Immature natural killer cell (primary cell): ENCODE measurements around the gene MFRP. TPM values are rescaled to one million over a fixed set of nuclear protein-coding genes. Genes with fewer than 3 reads are reported as not detected.

Experiments
- DNase-seq, 3 donors: peaks; one replicate each; pipeline ENCODE4 v3.0.0; 2022; ENCODE audit warnings: mixed read lengths in 1 of 3
- H3K27ac Mint-ChIP-seq, 6 donors: one replicate each; pipeline ENCODE4 v1.8.0; 2020; ENCODE audit warnings: mixed read lengths in 6 of 6, mild to moderate bottlenecking in 5 of 6, inconsistent platforms in 4 of 6, moderate library complexity in 3 of 6
- H3K27me3 Mint-ChIP-seq, 3 donors: one replicate each; pipeline ENCODE4 v1.8.0; 2020 to 2021; ENCODE audit warnings: low read depth in 3 of 3, mild to moderate bottlenecking in 3 of 3, mixed read lengths in 3 of 3, moderate library complexity in 3 of 3, inconsistent platforms in 1 of 3
- H3K36me3 Mint-ChIP-seq, 3 donors: one replicate each; pipeline ENCODE4 v1.8.0; 2020; ENCODE audit warnings: mixed read lengths in 3 of 3, inconsistent platforms in 2 of 3, mild to moderate bottlenecking in 2 of 3
- H3K4me1 Mint-ChIP-seq, 2 donors: one replicate each; pipeline ENCODE4 v1.8.0; 2020; ENCODE audit warnings: inconsistent platforms in 2 of 2, mild to moderate bottlenecking in 2 of 2, mixed read lengths in 2 of 2, moderate library complexity in 1 of 2
- H3K4me3 Mint-ChIP-seq, 5 donors: one replicate each; pipeline ENCODE4 v1.8.0; 2020; ENCODE audit warnings: mild to moderate bottlenecking in 5 of 5, mixed read lengths in 5 of 5, inconsistent platforms in 3 of 5, moderate library complexity in 3 of 5
- H3K9me3 Mint-ChIP-seq, 6 donors: one replicate each; pipeline ENCODE4 v1.8.0; 2020; ENCODE audit warnings: mild to moderate bottlenecking in 6 of 6, mixed read lengths in 6 of 6, inconsistent platforms in 4 of 6, moderate library complexity in 3 of 6
- polyA plus RNA-seq, 3 donors: library from polyadenylated mRNA; unstranded; fragments of 300-500 nt; fragmentation: Illumina TruSeq; gene quantifications; one replicate each; pipeline ENCODE4 v1.2.3, GENCODE V29; 2021

The MFRP gene
- polyA plus RNA-seq, 3 donors from 2014 or later, result not detected

DNA sequence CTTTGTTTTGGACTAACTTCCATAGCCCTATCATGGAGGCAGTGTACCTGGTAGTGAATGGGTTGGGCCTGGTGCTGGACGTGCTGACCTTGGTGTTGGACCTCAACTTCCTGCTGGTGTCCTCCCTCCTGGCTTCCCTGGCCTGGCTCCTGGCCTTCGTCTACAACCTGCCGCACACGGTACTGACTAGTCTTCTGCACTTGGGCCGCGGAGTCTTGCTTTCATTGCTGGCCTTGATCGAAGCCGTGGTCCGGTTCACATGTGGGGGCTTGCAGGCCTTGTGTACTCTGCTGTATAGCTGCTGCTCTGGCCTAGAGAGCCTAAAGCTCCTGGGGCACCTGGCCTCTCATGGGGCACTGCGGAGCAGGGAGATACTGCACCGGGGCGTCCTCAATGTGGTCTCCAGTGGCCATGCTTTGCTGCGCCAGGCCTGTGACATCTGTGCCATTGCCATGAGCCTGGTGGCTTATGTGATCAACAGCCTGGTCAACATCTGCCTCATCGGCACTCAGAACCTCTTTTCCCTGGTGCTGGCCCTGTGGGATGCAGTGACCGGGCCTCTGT, 11.3 kb downstream of the MFRP start:
- Mint-ChIP-seq H3K27me3 (peaks cover 7 to 17% (median 11%) of the 10 kb centered on the region in 3 donors), H3K36me3 (peaks cover 0 to 5% (median 0%) of the 10 kb centered on the region in 3 donors), H3K27ac (peak overlapping the region; percentile 93 to 99 (median 97)), H3K4me1 (peaks cover 30 to 34% of the 10 kb centered on the region in 2 donors), H3K9me3 (no peaks in the 10 kb centered on the region), H3K4me3 (peak overlapping the region; percentile 94 to 100 (median 95))
- no peak for DNase-seq

DNA sequence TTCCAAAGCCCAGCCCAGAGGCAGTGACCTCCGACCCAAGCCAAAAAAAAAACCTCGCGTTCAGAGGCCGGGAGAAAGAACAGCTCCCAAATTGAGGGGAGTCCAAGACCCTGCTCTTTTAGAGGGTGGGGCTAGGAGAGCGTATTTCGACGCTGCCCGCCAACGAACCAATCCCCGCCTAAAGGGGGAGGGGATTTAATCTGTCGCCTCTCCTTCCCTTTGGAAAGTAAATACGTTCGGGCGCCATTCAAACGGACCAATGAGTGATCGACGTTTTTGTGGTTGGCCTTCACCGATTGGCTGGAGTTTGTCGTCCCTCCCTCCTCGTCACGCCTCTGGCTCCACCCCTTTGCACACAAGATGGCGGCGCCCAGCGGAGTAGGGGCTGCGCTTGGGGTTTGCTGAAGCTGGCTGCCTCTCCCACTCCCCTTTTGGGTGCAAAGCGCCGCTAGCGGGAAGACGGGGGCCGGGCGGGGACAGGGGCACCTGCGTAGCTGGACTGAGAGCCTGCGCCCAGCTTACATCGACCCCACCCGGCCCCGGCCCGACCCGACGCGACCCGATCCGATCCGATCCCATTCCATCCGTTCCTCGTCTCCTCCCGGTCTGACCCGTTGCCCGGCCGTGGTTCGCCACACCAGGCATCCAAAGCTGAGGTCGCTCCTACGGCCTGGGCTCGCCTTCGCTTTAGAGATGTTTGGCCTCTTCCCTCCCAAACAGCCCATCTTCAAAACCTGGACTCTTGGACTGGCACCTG, 12.2 kb downstream of the MFRP start, which contains the start of gene RNF26:
Gene RNF26 (plus strand): TSS at position 354 of the 757 bp plus-strand sequence. CDS start 596 bp downstream, outside the sequence.
- Mint-ChIP-seq H3K36me3 (peaks cover 0 to 5% (median 0%) of the 10 kb centered on the region in 3 donors), H3K4me1 (peaks cover 29 to 33% of the 10 kb centered on the region in 2 donors), H3K27ac (peak within 1 kb of the TSS; percentile 93 to 99 (median 97)), H3K27me3 (peaks cover 7 to 17% (median 11%) of the 10 kb centered on the region in 3 donors), H3K4me3 (peak within 1 kb of the TSS; percentile 94 to 100 (median 95)), H3K9me3 (no peaks in the 10 kb centered on the region)
- peak; percentile 93 to 95 (median 94) for DNase-seq

- Mint-ChIP-seq H3K36me3 (peaks cover 0 to 5% (median 0%) of the 10 kb centered on the region in 3 donors), H3K27me3 (peaks cover 6 to 16% (median 9%) of the 10 kb centered on the region in 3 donors), H3K4me1 (peaks cover 17 to 26% of the 10 kb centered on the region in 2 donors), H3K4me3 (peak overlapping the region in 3 of 5 donors; percentile 94 to 99 (median 95)), H3K9me3 (no peaks in the 10 kb centered on the region), H3K27ac (peak overlapping the region in 2 of 6 donors; percentile 36 to 97)
- DNase-seq, result no peak
Observed at GRCh38 chr11:119332111-119332765, 14.3 kb downstream of the MFRP start.

GRCh38 chr11:119330237-119330636, 16.3 kb downstream of the MFRP start:
- DNase-seq, result no peak
- Mint-ChIP-seq H3K4me3 (no peak overlapping the region), H3K27me3 (peaks cover 6 to 16% (median 9%) of the 10 kb centered on the region in 3 donors), H3K4me1 (peaks cover 15 to 17% of the 10 kb centered on the region in 2 donors), H3K9me3 (no peaks in the 10 kb centered on the region), H3K27ac (no peak overlapping the region), H3K36me3 (no peaks in the 10 kb centered on the region)

DNA sequence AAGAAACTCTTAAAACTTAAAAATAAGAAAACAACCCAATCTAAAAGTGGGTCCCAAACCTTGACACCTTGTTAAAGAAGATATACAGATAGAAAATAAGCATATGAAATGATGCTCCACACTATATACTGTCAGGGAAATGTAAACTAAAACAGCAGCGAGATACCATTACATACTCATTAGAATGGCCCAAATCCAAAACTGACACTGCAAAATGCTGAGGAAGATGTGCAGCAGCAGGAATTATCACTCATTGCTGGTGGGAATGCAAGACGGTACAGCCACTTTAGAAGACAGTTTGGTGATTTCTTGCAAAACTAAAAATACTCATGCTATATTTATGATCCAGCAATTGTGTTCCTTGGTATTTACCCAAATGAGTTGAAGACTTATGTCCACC, 17.2 kb downstream of the MFRP start:
- Mint-ChIP-seq H3K4me3 (no peak overlapping the region), H3K27ac (no peak overlapping the region), H3K9me3 (no peaks in the 10 kb centered on the region), H3K4me1 (peaks cover 7 to 9% of the 10 kb centered on the region in 2 donors), H3K27me3 (peaks cover 3 to 10% (median 6%) of the 10 kb centered on the region in 3 donors), H3K36me3 (no peaks in the 10 kb centered on the region)
- DNase-seq, result no peak

DNA sequence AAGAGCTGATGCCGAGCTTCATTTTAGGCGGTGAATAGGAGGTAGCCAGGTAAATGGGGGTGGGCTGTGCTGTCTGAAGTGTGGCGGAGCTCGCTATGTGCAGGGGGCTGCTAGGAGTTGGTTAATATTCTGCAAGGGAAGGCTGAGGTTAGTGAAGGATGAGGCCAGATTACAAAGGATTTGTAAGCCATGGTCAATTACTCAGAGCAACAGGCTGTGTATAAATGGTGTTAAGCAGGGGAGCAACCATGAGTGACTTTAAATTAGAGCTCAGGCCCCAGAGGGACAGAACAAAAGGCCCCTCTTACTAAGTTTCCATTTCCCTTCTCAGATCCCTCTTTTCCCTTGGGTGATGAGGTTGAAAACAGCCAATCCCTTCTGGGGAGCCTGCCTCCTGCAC, 22.3 kb downstream of the MFRP start:
- Mint-ChIP-seq H3K4me3 (no peak overlapping the region), H3K27me3 (peaks cover 2 to 12% (median 3%) of the 10 kb centered on the region in 3 donors), H3K27ac (no peak overlapping the region), H3K9me3 (no peaks in the 10 kb centered on the region), H3K36me3 (no peaks in the 10 kb centered on the region), H3K4me1 (peaks cover 0 to 12% of the 10 kb centered on the region in 2 donors)
- no peak for DNase-seq

DNA sequence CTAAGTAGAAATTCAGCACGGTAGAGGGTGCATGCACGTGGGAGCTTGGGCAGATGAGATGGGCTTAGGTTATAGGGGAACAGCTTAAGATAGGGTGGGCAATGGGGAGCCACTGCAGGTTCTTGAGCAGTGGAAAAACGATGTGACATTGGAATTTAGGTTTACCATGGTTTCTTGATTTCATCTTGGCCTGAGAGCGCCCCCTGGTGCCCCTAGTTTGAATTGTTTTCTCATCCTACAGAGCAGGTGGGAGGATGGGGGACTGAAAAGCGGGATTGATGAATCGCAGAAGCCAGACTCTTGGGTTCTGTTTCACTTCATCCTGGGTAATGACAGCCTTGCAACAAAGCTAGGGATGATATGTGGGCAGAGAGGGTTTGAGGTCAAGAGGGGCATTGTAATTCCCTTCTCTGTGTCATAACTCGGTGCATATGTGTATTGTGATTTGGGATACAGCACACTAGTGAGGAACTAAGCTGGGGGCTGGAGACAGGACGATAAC, 22.9 kb downstream of the MFRP start:
- peak; percentile 58 to 69 (median 59) for DNase-seq
- peak overlapping the region in 3 of 5 donors; percentile 15 to 54 (median 36) for H3K4me3 Mint-ChIP-seq

DNA sequence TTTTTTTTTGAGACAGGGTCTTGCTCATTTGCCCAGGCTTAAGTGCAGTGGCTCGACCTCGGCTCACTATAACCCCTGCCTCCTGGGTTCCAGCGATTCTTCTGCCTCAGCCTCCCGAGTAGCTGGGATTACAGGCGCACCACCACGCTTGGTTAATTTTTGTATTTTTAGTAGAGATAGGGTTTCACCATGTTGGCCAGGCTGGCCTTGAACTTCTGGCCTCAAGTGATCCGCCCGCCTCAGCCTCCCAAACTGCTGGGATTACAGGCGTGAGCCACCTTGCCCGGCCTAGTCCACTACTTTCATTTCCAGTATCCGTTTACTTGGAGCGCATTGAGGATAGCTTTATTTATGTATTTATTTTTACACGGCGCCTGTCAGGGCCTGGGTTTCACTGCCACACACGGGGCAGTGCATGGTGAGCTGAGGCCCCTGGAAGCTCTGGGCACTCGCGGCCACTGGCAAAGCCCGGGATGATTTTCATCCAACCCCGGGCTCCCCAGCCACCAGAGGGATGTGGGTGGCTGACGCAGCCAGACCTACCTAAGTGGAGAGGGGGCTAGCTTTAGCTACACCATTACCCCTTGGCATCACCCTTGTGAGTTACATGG, 23.5 kb downstream of the MFRP start:
- DNase-seq, result no peak
- Mint-ChIP-seq H3K4me1 (peaks cover 7 to 16% of the 10 kb centered on the region in 2 donors), H3K9me3 (no peaks in the 10 kb centered on the region), H3K4me3 (peak overlapping the region in 1 of 5 donors; percentile 15), H3K27ac (no peak overlapping the region), H3K36me3 (no peaks in the 10 kb centered on the region), H3K27me3 (peaks cover 0 to 9% (median 4%) of the 10 kb centered on the region in 3 donors)

More for the DNA sequence above, 22.9 kb downstream of the MFRP start:
- H3K27ac Mint-ChIP-seq, result no peak overlapping the region
- peaks cover 2 to 9% (median 4%) of the 10 kb centered on the region in 3 donors for H3K27me3 Mint-ChIP-seq
- H3K4me1 Mint-ChIP-seq, result peaks cover 5 to 15% of the 10 kb centered on the region in 2 donors
- H3K36me3 Mint-ChIP-seq, result no peaks in the 10 kb centered on the region
- H3K9me3 Mint-ChIP-seq, result no peaks in the 10 kb centered on the region

GRCh38 chr11:119322360-119322739, 24.2 kb downstream of the MFRP start:
- H3K36me3 Mint-ChIP-seq, result no peaks in the 10 kb centered on the region
- H3K27ac Mint-ChIP-seq, result no peak overlapping the region

DNA sequence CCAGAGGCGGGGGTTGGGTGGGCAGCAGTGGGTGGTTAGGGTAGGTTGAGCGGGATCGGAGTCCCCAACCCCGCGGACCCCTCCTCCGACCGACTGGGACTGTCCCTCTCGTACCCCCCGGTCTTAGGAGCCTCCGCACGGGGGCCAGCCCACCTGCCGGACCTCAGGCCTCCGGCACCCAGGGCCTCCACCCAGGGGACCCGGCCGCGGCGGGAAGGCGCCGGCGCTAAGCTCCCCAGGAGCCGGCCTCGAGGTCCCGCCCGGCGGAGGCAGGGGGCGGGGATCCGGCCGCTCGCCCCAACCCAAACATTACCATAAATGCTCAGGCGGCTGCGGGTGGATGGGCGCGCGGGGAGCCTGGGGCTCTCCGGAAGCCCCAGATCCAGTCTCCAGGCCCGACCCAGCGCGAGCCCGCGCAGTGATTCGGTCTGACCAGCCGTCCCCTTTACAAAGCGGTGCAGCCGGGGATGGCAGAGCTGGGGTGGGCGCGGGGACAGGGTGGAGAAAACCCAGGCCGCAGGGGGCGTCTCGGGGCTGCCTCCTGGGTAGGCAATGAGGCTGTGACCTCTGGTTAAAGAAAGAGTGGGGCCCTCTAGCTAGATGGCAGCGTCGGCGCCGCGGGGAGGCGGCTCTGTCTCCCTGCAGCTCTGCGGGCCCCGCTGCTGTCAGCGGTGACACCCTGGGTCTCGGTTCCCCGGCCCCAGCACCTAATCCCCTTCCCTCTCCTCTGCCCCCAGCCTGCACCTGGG, 25.6 kb downstream of the MFRP start:
- Mint-ChIP-seq H3K4me3 (peak overlapping the region; percentile 78 to 87 (median 81)), H3K9me3 (no peaks in the 10 kb centered on the region), H3K36me3 (no peaks in the 10 kb centered on the region), H3K4me1 (peaks cover 7 to 18% of the 10 kb centered on the region in 2 donors), H3K27me3 (peaks cover 0 to 11% (median 4%) of the 10 kb centered on the region in 3 donors), H3K27ac (peak overlapping the region in 3 of 6 donors; percentile 65 to 81 (median 65))
- DNase-seq, result peak; percentile 58 to 62 (median 61)

More at GRCh38 chr11:119322360-119322739, 24.2 kb downstream of the MFRP start:
- DNase-seq, result no peak
- no peaks in the 10 kb centered on the region for H3K9me3 Mint-ChIP-seq
- H3K4me1 Mint-ChIP-seq, result peaks cover 7 to 16% of the 10 kb centered on the region in 2 donors
- H3K27me3 Mint-ChIP-seq, result peaks cover 0 to 11% (median 4%) of the 10 kb centered on the region in 3 donors
- peak overlapping the region; percentile 0 to 84 (median 78) for H3K4me3 Mint-ChIP-seq

- Mint-ChIP-seq H3K27ac (no peak overlapping the region), H3K27me3 (peaks cover 0 to 14% (median 4%) of the 10 kb centered on the region in 3 donors), H3K9me3 (no peaks in the 10 kb centered on the region), H3K4me3 (peak overlapping the region in 3 of 5 donors; percentile 50 to 64 (median 52)), H3K4me1 (peaks cover 7 to 24% of the 10 kb centered on the region in 2 donors), H3K36me3 (no peaks in the 10 kb centered on the region)
- no peak for DNase-seq
Observed at GRCh38 chr11:119320240-119320775, 26.2 kb downstream of the MFRP start.

DNA sequence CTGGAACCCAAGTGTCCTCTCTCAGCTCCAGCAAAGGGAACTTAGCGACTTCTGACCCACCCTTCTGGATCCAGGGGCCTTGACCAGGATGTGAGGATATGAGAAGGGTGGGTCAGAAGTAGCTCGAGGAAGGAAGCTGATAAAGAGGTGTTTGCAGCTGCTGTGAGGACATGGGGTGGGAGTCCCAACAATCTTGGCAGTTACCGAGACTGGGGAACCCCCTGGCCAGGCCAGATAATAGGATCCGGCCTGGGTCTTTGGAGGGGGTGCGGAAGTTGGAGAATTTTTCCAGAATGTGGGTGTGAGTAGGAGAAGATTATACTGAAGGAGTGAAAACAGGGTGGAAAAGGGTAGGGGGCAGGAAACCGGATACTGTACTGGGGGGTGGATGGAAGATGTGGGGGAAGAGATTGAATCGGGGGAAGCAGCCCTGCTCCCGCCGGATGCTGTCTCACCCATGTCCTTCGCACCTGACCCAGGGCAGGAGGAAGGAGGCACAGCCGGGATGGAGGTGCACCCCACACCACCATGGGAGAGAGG, 26.7 kb downstream of the MFRP start:
- no peaks in the 10 kb centered on the region for H3K36me3 Mint-ChIP-seq
- no peak for DNase-seq
- H3K27me3 Mint-ChIP-seq, result peaks cover 0 to 14% (median 4%) of the 10 kb centered on the region in 3 donors
- H3K4me1 Mint-ChIP-seq, result peaks cover 7 to 25% of the 10 kb centered on the region in 2 donors
- H3K9me3 Mint-ChIP-seq, result no peaks in the 10 kb centered on the region
- peak overlapping the region in 1 of 6 donors; percentile 62 for H3K27ac Mint-ChIP-seq
- peak overlapping the region; percentile 29 to 79 (median 52) for H3K4me3 Mint-ChIP-seq
